ENCODE data around the gene NMUR1. TPM values are rescaled to one million over a fixed set of nuclear protein-coding genes. Genes with fewer than 3 reads are reported as not detected.

Gene NMUR1
- total RNA-seq, 2 experiments from 2014 or later, result not detected

DNA sequence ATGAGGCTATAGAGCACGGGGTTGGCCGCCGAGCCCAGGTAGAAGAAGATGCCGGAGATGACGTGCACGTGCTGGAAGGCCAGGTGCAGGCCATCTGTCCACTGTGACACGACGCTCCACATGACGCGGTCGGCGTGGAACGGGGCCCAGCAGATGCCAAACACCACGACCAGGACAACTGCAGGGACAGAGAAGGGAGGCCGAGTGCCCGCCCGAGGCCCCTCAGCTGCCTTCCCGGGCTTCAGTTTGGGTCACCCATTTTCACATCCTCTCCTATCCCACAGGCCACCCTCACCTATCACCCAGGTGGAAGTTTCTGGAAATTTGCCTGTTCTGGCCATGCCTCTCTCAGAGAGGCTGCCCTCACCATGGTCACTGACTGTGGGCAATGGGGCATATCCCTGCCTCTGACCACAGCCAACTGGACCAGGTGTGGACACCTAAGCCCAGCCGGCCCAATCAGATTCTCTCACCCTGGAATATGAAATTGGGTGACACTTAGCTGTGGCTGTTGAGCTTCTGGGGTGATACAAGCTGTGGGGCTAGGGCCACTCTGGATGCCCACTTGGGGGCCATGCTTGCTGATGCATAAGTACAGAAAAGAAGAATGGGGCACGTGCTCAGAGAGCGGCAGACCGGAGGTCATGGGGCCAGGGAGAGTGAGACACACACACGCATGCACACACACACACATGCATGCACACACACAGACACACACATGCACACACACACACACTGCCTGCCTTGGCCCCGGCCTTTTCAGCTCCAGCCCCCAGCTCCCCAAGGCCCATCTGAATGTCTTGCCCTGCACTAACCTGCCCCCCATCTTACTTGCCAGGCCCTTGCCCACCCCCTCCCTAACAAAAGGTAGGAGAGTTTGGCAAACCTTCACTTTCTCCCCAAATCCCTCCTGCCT, 4.7 kb downstream of the NMUR1 start:
- no peaks in the 10 kb centered on the region for H3K9me2 ChIP-seq (ENCODE audit: insufficient read depth, low read length)
- ChIA-PET CTCF (ENCODE audit: unreplicated experiment) (interaction anchor here (0.6 kb wide), 1 partner anchor 11 kb away, joined by 3 read pairs; no protein-coding TSS in a partner anchor), POLR2A (interaction anchor here (0.5 kb wide), 1 partner anchor 30 kb away, joined by 4 read pairs; no protein-coding TSS in a partner anchor)
- no peak overlapping the region for H2AFZ ChIP-seq (ENCODE audit: low read length)
- TF ChIP-seq, protein P1, sequence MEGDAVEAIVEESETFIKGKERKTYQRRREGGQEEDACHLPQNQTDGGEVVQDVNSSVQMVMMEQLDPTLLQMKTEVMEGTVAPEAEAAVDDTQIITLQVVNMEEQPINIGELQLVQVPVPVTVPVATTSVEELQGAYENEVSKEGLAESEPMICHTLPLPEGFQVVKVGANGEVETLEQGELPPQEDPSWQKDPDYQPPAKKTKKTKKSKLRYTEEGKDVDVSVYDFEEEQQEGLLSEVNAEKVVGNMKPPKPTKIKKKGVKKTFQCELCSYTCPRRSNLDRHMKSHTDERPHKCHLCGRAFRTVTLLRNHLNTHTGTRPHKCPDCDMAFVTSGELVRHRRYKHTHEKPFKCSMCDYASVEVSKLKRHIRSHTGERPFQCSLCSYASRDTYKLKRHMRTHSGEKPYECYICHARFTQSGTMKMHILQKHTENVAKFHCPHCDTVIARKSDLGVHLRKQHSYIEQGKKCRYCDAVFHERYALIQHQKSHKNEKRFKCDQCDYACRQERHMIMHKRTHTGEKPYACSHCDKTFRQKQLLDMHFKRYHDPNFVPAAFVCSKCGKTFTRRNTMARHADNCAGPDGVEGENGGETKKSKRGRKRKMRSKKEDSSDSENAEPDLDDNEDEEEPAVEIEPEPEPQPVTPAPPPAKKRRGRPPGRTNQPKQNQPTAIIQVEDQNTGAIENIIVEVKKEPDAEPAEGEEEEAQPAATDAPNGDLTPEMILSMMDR (conservative IDR thresholded peaks at IDR 0.05; ENCODE audit: low read length), result no peak
- no peak overlapping the region for H3K4me2 ChIP-seq (ENCODE audit: low read length)
- BruUV-seq (replicated peaks), result no TSS peak
- H3K79me2 ChIP-seq (ENCODE audit: insufficient read depth, low read depth, low read length), result no peaks in the 10 kb centered on the region
- H3K4me1 ChIP-seq (ENCODE audit: insufficient read depth, low read length, poor library complexity, severe bottlenecking), result peaks cover 11% of the 10 kb centered on the region
- H4K20me1 ChIP-seq (ENCODE audit: insufficient read depth, low read length), result no peaks in the 10 kb centered on the region
- no peak for DNase-seq (ENCODE audit: low spot score)
- no peaks in the 10 kb centered on the region for H3K36me3 ChIP-seq (ENCODE audit: insufficient read depth, low read length)
- no peaks in the 10 kb centered on the region for H3K9me3 ChIP-seq (ENCODE audit: low read length)
- intact Hi-C loops (cut with micrococcal nuclease; ENCODE audit: unreplicated experiment), result no loop called here
- H3K27ac ChIP-seq (ENCODE audit: low read depth, low read length, poor library complexity, severe bottlenecking), result no peak overlapping the region
- no peak overlapping the region for H3K4me3 ChIP-seq (ENCODE audit: low read depth, low read length, poor library complexity, severe bottlenecking)

DNA sequence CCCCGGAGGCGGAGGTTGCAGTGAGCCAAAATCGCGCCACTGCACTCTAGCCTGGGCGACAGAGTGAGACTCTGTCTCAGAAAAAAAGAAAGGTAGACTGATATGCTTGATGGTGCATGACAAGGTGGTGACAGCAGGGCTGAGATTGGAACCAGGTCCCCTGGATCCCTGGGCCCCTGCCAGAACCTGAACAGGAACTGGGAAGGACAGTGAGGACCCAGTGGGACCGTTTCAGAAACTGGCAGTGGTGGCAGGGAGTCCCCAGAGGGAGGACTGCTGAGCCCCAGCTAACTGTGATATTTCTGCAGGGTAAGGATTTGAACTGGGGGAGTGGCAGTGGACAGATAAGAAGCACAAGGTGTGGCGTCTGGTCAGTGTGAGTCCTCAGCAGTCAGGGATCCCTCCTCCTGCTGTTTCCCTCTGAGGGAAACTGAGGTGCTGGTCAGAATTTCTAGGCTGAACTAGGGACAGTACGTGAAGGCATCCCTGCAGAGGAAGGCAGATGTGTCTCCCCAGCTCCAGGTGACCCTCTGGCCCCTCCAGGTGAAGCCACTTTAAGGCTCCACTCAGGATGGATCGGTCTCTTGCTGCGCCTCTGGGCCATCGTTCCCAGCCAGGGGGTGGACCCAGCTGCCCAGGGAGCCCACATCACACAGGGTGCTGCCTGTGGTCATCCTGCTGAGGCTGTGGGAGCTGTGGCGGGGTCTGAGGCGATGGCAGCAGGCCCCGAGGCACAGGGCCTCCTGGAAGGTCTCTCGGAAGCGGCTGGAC, 5.6 kb downstream of the NMUR1 start:
- TF ChIP-seq, protein P1 (conservative IDR thresholded peaks at IDR 0.05; ENCODE audit: low read length), result no peak
- TF ChIP-seq EZH2phosphoT487 (IDR thresholded peaks at IDR 0.05; ENCODE audit: borderline replicate concordance, low read depth, low read length), result no peak
- Histone ChIP-seq H3K4me2 (ENCODE audit: low read length) (no peak overlapping the region), H4K20me1 (ENCODE audit: insufficient read depth, low read length) (no peaks in the 10 kb centered on the region), H3K4me3 (ENCODE audit: low read depth, low read length, poor library complexity, severe bottlenecking) (no peak overlapping the region), H3K79me2 (ENCODE audit: insufficient read depth, low read depth, low read length) (no peaks in the 10 kb centered on the region), H3K4me1 (ENCODE audit: insufficient read depth, low read length, poor library complexity, severe bottlenecking) (peaks cover 11% of the 10 kb centered on the region), H3K36me3 (ENCODE audit: insufficient read depth, low read length) (no peaks in the 10 kb centered on the region), H3K9me3 (ENCODE audit: low read length) (no peaks in the 10 kb centered on the region), H3K27ac (ENCODE audit: low read depth, low read length, poor library complexity, severe bottlenecking) (no peak overlapping the region), H2AFZ (ENCODE audit: low read length) (no peak overlapping the region), H3K9me2 (ENCODE audit: insufficient read depth, low read length) (no peaks in the 10 kb centered on the region)
- ChIA-PET CTCF (ENCODE audit: unreplicated experiment) (no interaction called here), POLR2A (interaction anchor here (1.2 kb wide), 1 partner anchor 9 kb away, joined by 3 read pairs; no protein-coding TSS in a partner anchor)
- BruUV-seq (replicated peaks), result no TSS peak
- intact Hi-C loops (cut with micrococcal nuclease; ENCODE audit: unreplicated experiment), result no loop called here
- no peak for DNase-seq (ENCODE audit: low spot score)
